ENCODE measurements around the gene LATS2.

LATS2 gene

DNA sequence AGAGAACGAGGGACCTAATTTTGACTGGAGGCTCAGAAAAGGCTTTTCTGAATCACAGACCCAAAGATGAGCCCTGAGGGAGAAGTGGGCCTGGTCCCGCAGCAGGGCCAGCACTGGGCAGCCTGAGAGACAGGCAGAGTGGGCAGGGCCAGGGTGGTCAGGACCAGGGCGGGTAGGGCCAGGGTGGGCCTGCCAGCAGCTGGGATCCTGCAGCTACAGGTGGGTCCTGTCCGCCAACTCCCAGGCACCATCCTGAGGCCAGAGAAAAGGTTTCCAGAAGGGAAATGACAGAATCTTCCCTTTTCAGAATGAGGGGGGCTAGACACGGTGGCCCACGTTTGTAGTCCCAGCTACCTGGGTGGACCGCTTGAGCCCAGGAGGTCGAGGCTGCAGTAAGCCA lies 23.7 kb downstream of the LATS2 start:
- Histone ChIP-seq H3K4me1 (no peaks in the 10 kb centered on the region), H3K36me3 (no peaks in the 10 kb centered on the region), H3K9me3 (no peaks in the 10 kb centered on the region), H3K4me3 (ENCODE audit: low read depth, low read length) (no peak overlapping the region), H3K27me3 (no peaks in the 10 kb centered on the region; the same call in 1 of the 2 replicates)
- TF ChIP-seq, protein P1, sequence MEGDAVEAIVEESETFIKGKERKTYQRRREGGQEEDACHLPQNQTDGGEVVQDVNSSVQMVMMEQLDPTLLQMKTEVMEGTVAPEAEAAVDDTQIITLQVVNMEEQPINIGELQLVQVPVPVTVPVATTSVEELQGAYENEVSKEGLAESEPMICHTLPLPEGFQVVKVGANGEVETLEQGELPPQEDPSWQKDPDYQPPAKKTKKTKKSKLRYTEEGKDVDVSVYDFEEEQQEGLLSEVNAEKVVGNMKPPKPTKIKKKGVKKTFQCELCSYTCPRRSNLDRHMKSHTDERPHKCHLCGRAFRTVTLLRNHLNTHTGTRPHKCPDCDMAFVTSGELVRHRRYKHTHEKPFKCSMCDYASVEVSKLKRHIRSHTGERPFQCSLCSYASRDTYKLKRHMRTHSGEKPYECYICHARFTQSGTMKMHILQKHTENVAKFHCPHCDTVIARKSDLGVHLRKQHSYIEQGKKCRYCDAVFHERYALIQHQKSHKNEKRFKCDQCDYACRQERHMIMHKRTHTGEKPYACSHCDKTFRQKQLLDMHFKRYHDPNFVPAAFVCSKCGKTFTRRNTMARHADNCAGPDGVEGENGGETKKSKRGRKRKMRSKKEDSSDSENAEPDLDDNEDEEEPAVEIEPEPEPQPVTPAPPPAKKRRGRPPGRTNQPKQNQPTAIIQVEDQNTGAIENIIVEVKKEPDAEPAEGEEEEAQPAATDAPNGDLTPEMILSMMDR (IDR thresholded peaks at IDR 0.05; ENCODE audit: low read depth, low read length) = no peak
- DNase-seq = no peak

DNA sequence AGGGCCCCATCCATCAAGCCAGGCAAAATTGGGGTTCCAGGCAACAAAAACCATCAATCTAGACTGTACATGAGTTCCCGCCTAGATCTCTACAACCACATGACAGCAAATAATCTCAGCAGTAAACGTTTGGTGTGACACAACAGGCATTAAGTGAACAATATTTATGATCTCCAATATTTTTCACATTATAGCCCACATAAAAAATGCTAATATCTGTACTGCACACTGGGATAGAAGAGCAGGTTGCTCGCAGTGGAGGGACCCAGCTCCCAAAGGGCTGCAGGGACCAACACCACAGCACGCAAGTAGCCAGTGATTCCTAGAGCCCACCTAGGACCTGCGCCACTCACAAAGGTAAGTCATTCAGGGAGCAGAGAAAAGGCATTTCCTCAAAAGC lies 25.9 kb downstream of the LATS2 start:
- no peaks in the 10 kb centered on the region for H3K36me3 ChIP-seq
- H3K4me3 ChIP-seq (ENCODE audit: low read depth, low read length) = no peak overlapping the region
- DNase-seq = no peak
- H3K27me3 ChIP-seq = no peaks in the 10 kb centered on the region; the same call in 1 of the 2 replicates
- H3K9me3 ChIP-seq = no peaks in the 10 kb centered on the region
- no peaks in the 10 kb centered on the region for H3K4me1 ChIP-seq
- TF ChIP-seq, protein P1 (IDR thresholded peaks at IDR 0.05; ENCODE audit: low read depth, low read length) = no peak

DNA sequence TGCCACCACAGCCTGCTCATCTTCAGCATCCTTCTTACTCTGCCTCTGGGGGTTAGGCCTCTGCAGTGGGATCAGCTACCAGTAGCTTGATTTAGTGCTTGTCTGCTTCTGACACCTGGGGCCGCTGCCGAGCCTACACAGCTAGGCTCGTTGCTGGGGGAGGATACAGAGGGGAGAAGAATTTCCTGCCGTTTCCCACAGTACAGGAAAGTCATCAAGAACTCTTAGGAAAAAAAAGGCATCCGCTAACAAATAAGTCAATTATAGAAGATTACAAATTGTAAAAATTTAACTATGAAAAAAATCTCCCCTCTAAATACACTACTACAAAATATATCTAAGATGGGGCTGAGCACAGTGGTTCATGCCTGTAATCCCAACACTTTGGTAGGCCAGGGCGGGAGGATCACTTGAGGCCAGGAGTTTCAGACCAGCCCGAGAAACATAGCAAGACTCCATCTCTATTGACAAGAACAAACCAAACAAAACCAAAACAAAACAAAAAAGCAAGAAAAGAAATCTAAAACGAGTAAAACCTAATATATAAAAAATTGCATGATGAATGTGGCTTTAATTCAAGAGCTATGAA lies 26.7 kb downstream of the LATS2 start:
- DNase-seq = no peak
- H3K4me3 ChIP-seq (ENCODE audit: low read depth, low read length) = no peak overlapping the region
- TF ChIP-seq, protein P1 (IDR thresholded peaks at IDR 0.05; ENCODE audit: low read depth, low read length) = 0 out of 2 replicates have a peak, but pooled peaks have one; percentile 8
- no peaks in the 10 kb centered on the region for H3K4me1 ChIP-seq
- no peaks in the 10 kb centered on the region for H3K36me3 ChIP-seq
- H3K9me3 ChIP-seq = no peaks in the 10 kb centered on the region
- H3K27me3 ChIP-seq = no peaks in the 10 kb centered on the region; the same call in 1 of the 2 replicates

DNA sequence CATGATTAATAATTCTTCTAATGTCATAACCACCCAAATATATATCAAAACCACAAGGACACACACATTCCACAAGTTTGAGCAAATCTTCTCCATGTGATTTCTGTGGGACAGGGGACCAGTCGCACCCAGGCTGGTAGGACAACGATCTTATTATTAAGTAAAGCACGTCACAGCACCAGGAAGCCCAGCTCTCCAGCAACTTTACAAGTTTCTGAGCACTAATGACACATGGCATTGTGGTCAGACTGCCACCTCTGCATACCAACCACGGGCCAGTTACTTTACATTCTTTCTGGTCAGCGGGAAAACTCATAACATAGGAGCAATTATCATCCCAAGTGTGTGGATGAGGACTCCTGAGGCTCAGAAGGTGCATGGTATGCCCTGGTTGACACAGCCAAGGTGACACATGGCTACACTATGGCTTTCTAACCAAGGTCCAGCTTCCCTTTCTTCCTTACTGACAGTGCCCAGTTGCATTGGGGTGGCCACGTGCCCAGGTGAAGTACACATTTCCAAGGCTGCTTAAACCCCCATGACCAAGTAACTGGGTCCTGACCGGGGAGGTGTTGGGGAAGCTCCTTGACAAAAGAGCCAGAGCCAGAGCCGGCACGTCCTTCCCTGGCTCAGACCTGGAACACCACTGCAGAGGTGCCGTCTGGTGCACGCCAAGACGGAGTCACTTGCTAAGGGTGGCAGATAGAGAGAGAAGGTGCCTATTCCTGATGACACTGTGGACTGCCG lies 27.4 kb downstream of the LATS2 start:
- Histone ChIP-seq H3K9me3 (no peaks in the 10 kb centered on the region), H3K27me3 (no peaks in the 10 kb centered on the region; the same call in 1 of the 2 replicates), H3K36me3 (no peaks in the 10 kb centered on the region), H3K4me1 (no peaks in the 10 kb centered on the region), H3K4me3 (ENCODE audit: low read depth, low read length) (no peak overlapping the region)
- DNase-seq = no peak
- TF ChIP-seq, protein P1 (IDR thresholded peaks at IDR 0.05; ENCODE audit: low read depth, low read length) = no peak

DNA sequence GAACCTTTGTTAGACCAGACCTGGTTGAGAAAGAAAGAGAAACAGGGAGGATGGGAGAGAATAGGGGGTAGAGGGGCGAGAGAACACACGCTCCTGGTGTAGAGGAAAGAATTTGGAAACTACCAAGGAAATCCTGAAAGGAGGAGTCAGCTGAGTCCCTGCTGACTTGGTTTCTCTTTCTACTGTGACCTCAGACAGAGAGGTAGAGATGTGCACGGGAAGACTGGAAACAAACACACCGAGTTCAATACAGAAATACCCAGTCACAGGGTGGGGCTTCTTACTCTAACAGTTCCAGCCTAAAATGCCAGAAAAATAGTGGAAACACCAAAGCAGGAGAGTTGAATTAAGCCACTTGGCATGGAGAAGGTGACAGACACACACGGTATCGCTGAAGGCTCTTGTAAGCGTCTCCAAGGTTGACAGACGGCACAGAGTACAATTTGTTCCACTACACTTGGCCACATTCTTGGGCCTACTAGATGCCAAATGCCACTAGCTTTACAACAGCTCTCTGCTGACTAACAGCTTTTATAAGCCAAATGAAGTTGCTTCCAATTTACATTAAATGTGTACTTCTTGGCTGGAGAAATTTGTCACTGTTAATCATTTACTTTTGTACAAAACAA lies 28.1 kb downstream of the LATS2 start:
- H3K4me3 ChIP-seq (ENCODE audit: low read depth, low read length) = no peak overlapping the region
- no peaks in the 10 kb centered on the region for H3K9me3 ChIP-seq
- no peaks in the 10 kb centered on the region for H3K27me3 ChIP-seq
- TF ChIP-seq, protein P1 (IDR thresholded peaks at IDR 0.05; ENCODE audit: low read depth, low read length) = no peak
- no peaks in the 10 kb centered on the region for H3K4me1 ChIP-seq
- no peaks in the 10 kb centered on the region for H3K36me3 ChIP-seq
- no peak for DNase-seq

DNA sequence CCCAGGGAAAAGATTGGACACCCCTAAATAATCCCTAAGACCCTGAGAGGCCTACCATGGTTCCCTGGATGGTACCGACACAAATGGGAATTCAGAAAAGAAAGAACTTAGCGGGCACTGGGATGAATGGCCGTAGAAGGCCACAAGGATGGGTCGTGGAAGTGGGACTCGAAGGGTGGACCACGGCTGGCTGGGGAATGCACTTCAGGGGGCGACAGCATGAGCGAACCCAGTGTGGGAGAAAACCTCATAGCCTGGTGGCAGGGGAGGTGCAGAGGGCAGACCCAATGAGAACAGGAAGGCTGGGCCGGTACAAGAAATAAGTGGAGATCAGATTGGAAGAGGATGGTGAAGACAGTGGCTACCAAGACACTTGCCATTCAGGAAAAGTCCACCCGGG lies 28.7 kb downstream of the LATS2 start:
- H3K9me3 ChIP-seq = no peaks in the 10 kb centered on the region
- H3K4me1 ChIP-seq = no peaks in the 10 kb centered on the region
- H3K27me3 ChIP-seq = no peaks in the 10 kb centered on the region
- DNase-seq = no peak
- TF ChIP-seq, protein P1 (IDR thresholded peaks at IDR 0.05; ENCODE audit: low read depth, low read length) = no peak
- no peaks in the 10 kb centered on the region for H3K36me3 ChIP-seq
- no peak overlapping the region for H3K4me3 ChIP-seq (ENCODE audit: low read depth, low read length)
